GM23248 (cell line): ENCODE measurements around the gene CACNA1E. TPM values are rescaled to one million over a fixed set of nuclear protein-coding genes. Genes with fewer than 3 reads are reported as not detected.

Experiments
- DNase-seq: peaks from one replicate; pipeline ENCODE4 v3.0.0-alpha.2; 2015
- H2AFZ ChIP-seq: fragments of 200-600 bp; sonication (generic); 2 replicates; pipeline ENCODE4 v1.6.1; 2016; ENCODE audit warnings: antibody characterized with exemption
- H3F3A ChIP-seq: fragments of 200-600 bp; sonication (generic); 2 replicates; pipeline ENCODE4 v1.6.1; 2016; ENCODE audit warnings: mild to moderate bottlenecking, antibody characterized with exemption, mixed run types; ENCODE audit not compliant: insufficient read depth
- H3K27ac ChIP-seq: fragments of 200-600 bp; sonication (generic); 2 replicates; pipeline ENCODE4 v1.5.1; 2016; ENCODE audit warnings: mild to moderate bottlenecking
- H3K27me3 ChIP-seq: fragments of 200-600 bp; sonication (generic); replicated peaks from 2 replicates; pipeline ENCODE4 v1.6.1; 2016; ENCODE audit warnings: mild to moderate bottlenecking; ENCODE audit not compliant: insufficient read depth
- H3K36me3 ChIP-seq: fragments of 200-600 bp; sonication (generic); 2 replicates; pipeline ENCODE4 v1.6.1; 2016; ENCODE audit warnings: low read depth, mild to moderate bottlenecking
- H3K4me1 ChIP-seq: fragments of 200-600 bp; sonication (generic); 2 replicates; pipeline ENCODE4 v1.6.1; 2016; ENCODE audit warnings: mild to moderate bottlenecking; ENCODE audit not compliant: insufficient read depth
- H3K4me2 ChIP-seq: fragments of 200-600 bp; sonication (generic); one replicate; pipeline ENCODE4 v1.6.1; 2016; ENCODE audit warnings: mild to moderate bottlenecking; ENCODE audit not compliant: unreplicated experiment
- H3K4me3 ChIP-seq: fragments of 200-600 bp; sonication (generic); 2 replicates; pipeline ENCODE4 v1.5.1; 2016; ENCODE audit warnings: mild to moderate bottlenecking
- H3K79me2 ChIP-seq: fragments of 200-600 bp; sonication (generic); 2 replicates; pipeline ENCODE4 v1.6.1; 2016; ENCODE audit warnings: mild to moderate bottlenecking; ENCODE audit not compliant: insufficient read depth
- H3K9ac ChIP-seq: fragments of 200-600 bp; sonication (generic); 2 replicates; pipeline ENCODE4 v1.6.1; 2016; ENCODE audit warnings: mild to moderate bottlenecking
- H3K9me2 ChIP-seq: fragments of 200-600 bp; sonication (generic); 2 replicates; pipeline ENCODE4 v1.6.1; 2016; ENCODE audit warnings: mixed run types, mild to moderate bottlenecking, moderate library complexity; ENCODE audit not compliant: insufficient read depth
- H3K9me3 ChIP-seq: fragments of 200-600 bp; sonication (generic); one replicate; pipeline ENCODE4 v1.6.1; 2017; ENCODE audit warnings: low read depth
- H4K20me1 ChIP-seq: fragments of 200-600 bp; sonication (generic); 2 replicates; pipeline ENCODE4 v1.6.0; 2016; ENCODE audit not compliant: insufficient read depth
- EZH2 ChIP-seq: fragments of 200-600 bp; sonication (generic); IDR thresholded peaks from 2 replicates; pipeline ENCODE4 v1.6.1; 2018; ENCODE audit warnings: antibody characterized with exemption, mild to moderate bottlenecking; ENCODE audit not compliant: insufficient read depth, poor library complexity, severe bottlenecking
- EZH2phosphoT487 ChIP-seq: fragments of 200-600 bp; sonication (generic); IDR thresholded peaks from 2 replicates; pipeline ENCODE4 v1.6.1; 2018; ENCODE audit warnings: antibody characterized with exemption, moderate library complexity, mild to moderate bottlenecking, low read depth; ENCODE audit not compliant: insufficient read depth
- WGBS, 2 experiments: methylation state at CpG; one replicate each; pipeline ENCODE4 v1.1.6; 2015 to 2017; ENCODE audit warnings: low lambda C conversion rate in 2 of 2, low coverage in 1 of 2; ENCODE audit errors: missing lambda C conversion rate in 2 of 2; 5-methylcytosine and 5-hydroxymethylcytosine counted together
- in situ Hi-C: fragments of 300-500 bp; cut with MboI; formaldehyde crosslinking; loops from 2 replicates; pipeline ENCODE4 v1.15.0; 2020
- polyA plus RNA-seq: library from polyadenylated mRNA; unstranded; fragments of >200 nt; fragmentation: Nextera tagmentation; extraction: Ambion mirVana; gene quantifications from 2 replicates; pipeline ENCODE4 v1.2.1, GENCODE V29; 2016
- total RNA-seq: library from RNA; depleted of rRNA; stranded (reverse); fragments of >200 nt; shearing (Covaris generic); gene quantifications from 2 replicates; pipeline ENCODE4 v1.2.3, GENCODE V29; 2014

Gene CACNA1E
- total and polyA plus RNA-seq, 2 experiments from 2014 or later, result not detected

DNA sequence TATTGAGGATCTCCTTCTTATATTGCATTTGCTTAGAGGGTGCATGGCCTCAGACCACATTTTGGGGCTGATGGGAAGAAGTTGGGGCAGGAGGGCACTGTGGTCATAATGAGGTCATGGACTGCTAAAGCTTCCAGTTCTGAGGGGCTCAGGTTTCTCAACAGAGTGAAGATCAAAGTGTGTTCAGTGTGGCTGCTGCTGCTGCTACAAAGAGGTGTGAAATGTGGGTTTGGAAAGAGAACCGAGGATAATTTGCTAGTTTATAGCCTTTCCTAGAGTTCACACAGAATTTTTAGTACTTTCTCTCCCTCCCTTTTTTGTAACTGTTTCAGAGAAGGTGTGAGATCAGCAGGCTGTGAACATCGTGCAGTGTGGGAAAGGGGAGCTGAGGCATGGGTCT is 73.3 kb downstream of the CACNA1E start:
- no peak overlapping the region for H2AFZ ChIP-seq
- H4K20me1 ChIP-seq, result no peaks in the 10 kb centered on the region
- DNase-seq, result no peak
- H3K79me2 ChIP-seq, result no peaks in the 10 kb centered on the region
- H3F3A ChIP-seq, result no peaks in the 10 kb centered on the region
- 3 to 4% methylated on average over 2 of the region's 2 CpGs for WGBS, 2 experiments
- H3K36me3 ChIP-seq, result no peaks in the 10 kb centered on the region
- TF ChIP-seq EZH2 (no peak), EZH2phosphoT487 (no peak)
- in situ Hi-C loops, result no loop called here
- H3K27ac ChIP-seq, result no peak overlapping the region
- H3K9me2 ChIP-seq, result no peaks in the 10 kb centered on the region
- no peak overlapping the region for H3K4me2 ChIP-seq
- H3K4me3 ChIP-seq, result no peak overlapping the region
- no peaks in the 10 kb centered on the region for H3K27me3 ChIP-seq
- no peaks in the 10 kb centered on the region for H3K4me1 ChIP-seq
- H3K9ac ChIP-seq, result no peak overlapping the region
- no peaks in the 10 kb centered on the region for H3K9me3 ChIP-seq

DNA sequence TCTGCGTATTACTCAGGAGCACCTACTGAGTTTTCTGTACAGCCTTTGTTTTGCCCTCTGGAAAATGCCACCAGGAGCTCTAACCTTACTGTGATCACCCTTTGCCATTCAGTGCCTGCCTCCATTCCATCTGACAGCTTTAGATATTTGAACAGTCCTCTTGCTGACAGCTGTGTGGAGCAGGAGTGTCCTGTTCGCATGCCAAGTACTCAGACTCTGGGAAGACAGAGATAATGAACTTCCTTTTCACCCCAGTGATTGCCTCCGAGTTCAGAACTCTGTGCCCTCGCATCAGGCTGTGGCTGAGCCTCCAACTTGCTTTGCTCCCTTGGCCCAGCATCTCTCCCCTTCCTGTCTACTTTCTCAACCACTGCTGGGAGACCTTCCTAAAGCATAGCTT is 74.0 kb downstream of the CACNA1E start:
- 13 to 14% methylated on average over 4 of the region's 4 CpGs for WGBS, 2 experiments
- in situ Hi-C loops, result no loop called here
- TF ChIP-seq EZH2phosphoT487 (no peak), EZH2 (no peak)

DNA sequence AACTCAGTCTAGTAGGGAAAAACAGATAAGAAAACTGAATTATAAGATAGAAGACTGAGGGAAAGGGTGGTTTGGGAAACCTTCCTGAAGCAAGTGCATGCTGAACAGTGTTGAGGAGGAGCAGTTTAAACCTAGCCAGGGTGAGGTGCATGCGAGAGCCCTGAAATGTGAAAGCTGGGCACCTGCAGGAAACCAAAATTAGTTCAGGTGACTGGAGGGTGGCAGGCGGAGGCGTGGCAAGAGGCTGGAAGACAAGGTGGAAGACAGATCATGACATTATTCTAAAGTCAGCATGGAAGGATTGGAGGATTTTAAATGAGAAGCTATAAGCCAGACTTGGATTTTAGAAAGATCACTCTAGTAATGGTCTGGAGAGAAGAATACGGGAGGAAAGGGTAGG is 75.1 kb downstream of the CACNA1E start:
- no peaks in the 10 kb centered on the region for H3K9me3 ChIP-seq
- no peak for DNase-seq
- no peaks in the 10 kb centered on the region for H3K79me2 ChIP-seq
- H2AFZ ChIP-seq, result no peak overlapping the region
- TF ChIP-seq EZH2, result no peak
- no peak for TF ChIP-seq EZH2phosphoT487
- H3K4me3 ChIP-seq, result no peak overlapping the region
- H3K4me1 ChIP-seq, result no peaks in the 10 kb centered on the region
- in situ Hi-C loops, result no loop called here
- H3K9ac ChIP-seq, result no peak overlapping the region
- H3K27me3 ChIP-seq, result no peaks in the 10 kb centered on the region
- WGBS, 2 experiments, result 24 to 28% methylated on average over 4 of the region's 4 CpGs
- H3F3A ChIP-seq, result no peaks in the 10 kb centered on the region
- no peaks in the 10 kb centered on the region for H4K20me1 ChIP-seq
- H3K27ac ChIP-seq, result no peak overlapping the region
- H3K4me2 ChIP-seq, result no peak overlapping the region
- no peaks in the 10 kb centered on the region for H3K36me3 ChIP-seq
- no peaks in the 10 kb centered on the region for H3K9me2 ChIP-seq

More for the DNA sequence above, 74.0 kb downstream of the CACNA1E start:
- no peak overlapping the region for H3K4me2 ChIP-seq
- no peaks in the 10 kb centered on the region for H3K9me2 ChIP-seq
- no peaks in the 10 kb centered on the region for H3K79me2 ChIP-seq
- no peak overlapping the region for H2AFZ ChIP-seq
- no peaks in the 10 kb centered on the region for H3F3A ChIP-seq
- no peaks in the 10 kb centered on the region for H3K4me1 ChIP-seq
- no peak overlapping the region for H3K4me3 ChIP-seq
- H3K27ac ChIP-seq, result no peak overlapping the region
- H3K27me3 ChIP-seq, result no peaks in the 10 kb centered on the region
- H3K9me3 ChIP-seq, result no peaks in the 10 kb centered on the region
- no peaks in the 10 kb centered on the region for H3K36me3 ChIP-seq
- no peaks in the 10 kb centered on the region for H4K20me1 ChIP-seq
- no peak overlapping the region for H3K9ac ChIP-seq
- no peak for DNase-seq

DNA sequence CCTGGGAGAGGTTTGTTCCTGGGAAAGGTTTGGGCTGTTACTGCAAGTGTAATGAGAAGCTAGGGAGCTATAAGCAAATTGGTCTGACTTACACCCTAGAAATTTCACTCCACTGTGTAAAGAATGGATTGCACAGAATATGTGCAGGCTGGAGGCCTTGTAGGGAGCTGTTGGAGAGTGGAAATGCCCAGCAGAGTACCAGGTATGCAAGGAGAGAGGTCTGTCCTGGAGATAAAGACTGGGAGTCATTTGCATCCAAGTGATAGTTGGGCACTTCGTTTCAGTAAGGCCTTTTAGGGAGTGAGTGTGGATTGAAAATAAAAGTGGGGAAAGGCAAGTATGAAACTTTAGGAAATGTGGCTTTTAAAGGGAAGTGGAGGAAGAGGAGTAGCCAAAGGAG is 75.8 kb downstream of the CACNA1E start:
- no peak for DNase-seq
- Histone ChIP-seq H3F3A (no peaks in the 10 kb centered on the region), H3K9ac (no peak overlapping the region), H3K79me2 (no peaks in the 10 kb centered on the region), H3K4me1 (no peaks in the 10 kb centered on the region), H4K20me1 (no peaks in the 10 kb centered on the region), H3K9me2 (no peaks in the 10 kb centered on the region), H3K9me3 (no peaks in the 10 kb centered on the region), H2AFZ (no peak overlapping the region), H3K36me3 (no peaks in the 10 kb centered on the region), H3K4me2 (no peak overlapping the region), H3K27ac (no peak overlapping the region), H3K4me3 (no peak overlapping the region), H3K27me3 (no peaks in the 10 kb centered on the region)
- TF ChIP-seq EZH2 (no peak), EZH2phosphoT487 (no peak)
- 0% methylated on average over 1 of the region's 1 CpG for WGBS, 2 experiments
- in situ Hi-C loops, result no loop called here

DNA sequence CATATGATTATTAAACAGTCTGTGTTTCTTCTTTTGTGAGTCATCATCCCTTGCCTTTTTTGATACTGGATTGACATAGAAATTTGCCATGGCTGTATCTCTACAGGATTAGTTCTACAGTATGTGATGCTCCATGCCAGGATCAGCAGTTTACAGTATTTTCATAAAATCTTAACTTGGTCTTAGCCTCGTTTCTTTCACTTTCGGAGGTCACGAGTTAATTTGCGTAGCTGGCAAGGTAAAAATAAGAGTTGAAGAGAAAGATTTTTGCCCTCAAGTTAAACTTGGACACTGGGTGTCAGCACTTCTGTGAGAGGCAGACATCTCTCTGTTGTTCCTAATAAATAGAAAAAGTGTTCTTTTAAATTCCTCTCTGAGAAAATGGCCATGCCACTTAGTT is 79.1 kb downstream of the CACNA1E start:
- H3K27me3 ChIP-seq, result no peaks in the 10 kb centered on the region
- H3K79me2 ChIP-seq, result no peaks in the 10 kb centered on the region
- no peaks in the 10 kb centered on the region for H3K4me1 ChIP-seq
- DNase-seq, result no peak
- H4K20me1 ChIP-seq, result no peaks in the 10 kb centered on the region
- no peak overlapping the region for H3K4me2 ChIP-seq
- H2AFZ ChIP-seq, result no peak overlapping the region
- H3K9me3 ChIP-seq, result no peaks in the 10 kb centered on the region
- in situ Hi-C loops, result no loop called here
- no peaks in the 10 kb centered on the region for H3F3A ChIP-seq
- H3K4me3 ChIP-seq, result no peak overlapping the region
- no peak overlapping the region for H3K9ac ChIP-seq
- no peak overlapping the region for H3K27ac ChIP-seq
- TF ChIP-seq EZH2 (no peak), EZH2phosphoT487 (no peak)
- H3K9me2 ChIP-seq, result no peaks in the 10 kb centered on the region
- no peaks in the 10 kb centered on the region for H3K36me3 ChIP-seq
- 44 to 48% methylated on average over 4 of the region's 4 CpGs for WGBS, 2 experiments
